IMR-90 (cell line): Measurements from ENCODE around the gene NKPD1. TPM values are rescaled to one million over a fixed set of nuclear protein-coding genes. Genes with fewer than 3 reads are reported as not detected.
A peak's percentile ranks its signal among the peaks of the same experiment; 100 is the strongest.

Experiments used
- ATAC-seq: fragments of 200-7000 bp; cut with Tn5 transposase; 2 replicates; pipeline ENCODE4 v1.9.1; 2020; ENCODE audit warnings: low read depth, mild to moderate bottlenecking, moderate library complexity
- BruUV-seq: library from RNA; stranded (reverse); fragments of 400-500 nt; replicated peaks from 2 replicates; lab custom pipeline; 2021; lab: Mats Ljungman, UMichigan
- CTCF ChIA-PET: fragments of 300-600 bp; formaldehyde crosslinking; extraction: SDS; loops from one replicate; lab custom pipeline; 2021; ENCODE audit warnings: antibody characterized with exemption; lab: Yijun Ruan, JAX
- POLR2A ChIA-PET: fragments of 300-600 bp; sonication (Branson Sonifier 250); formaldehyde crosslinking; loops from one replicate; lab custom pipeline; 2022; ENCODE audit warnings: antibody characterized with exemption; ENCODE audit not compliant: unreplicated experiment; lab: Charles Lee
- DNase-seq: peaks from one replicate; pipeline ENCODE4 v3.0.0; 2013
- H2AFZ ChIP-seq: replicated peaks from 2 replicates; pipeline ENCODE3; 2013; ENCODE audit warnings: low read length, mild to moderate bottlenecking; ENCODE audit not compliant: poor library complexity
- H2AK5ac ChIP-seq: 2 replicates; pipeline ENCODE4 v1.6.1; 2013; ENCODE audit warnings: low read depth, low read length, inconsistent platforms
- H2AK9ac ChIP-seq: replicated peaks from 2 replicates; pipeline ENCODE3; 2013; ENCODE audit warnings: mild to moderate bottlenecking, low read depth, low read length, moderate library complexity; ENCODE audit not compliant: poor library complexity
- H2BK120ac ChIP-seq: 2 replicates; pipeline ENCODE4 v1.6.1; 2013; ENCODE audit warnings: low read depth, low read length, inconsistent platforms
- H2BK15ac ChIP-seq: 3 replicates; pipeline ENCODE4 v1.6.1; 2013; ENCODE audit warnings: low read depth, low read length, inconsistent platforms
- H2BK20ac ChIP-seq: 2 replicates; pipeline ENCODE4 v1.6.1; 2013; ENCODE audit warnings: low read depth, mild to moderate bottlenecking, inconsistent platforms, low read length, moderate library complexity
- H2BK5ac ChIP-seq: 2 replicates; pipeline ENCODE4 v1.6.1; 2013; ENCODE audit warnings: mild to moderate bottlenecking, low read depth, low read length, inconsistent platforms; ENCODE audit not compliant: poor library complexity, severe bottlenecking
- H3K14ac ChIP-seq: replicated peaks from 2 replicates; pipeline ENCODE4 v1.6.1; 2013; ENCODE audit warnings: low read depth, low read length, inconsistent platforms
- H3K18ac ChIP-seq: 2 replicates; pipeline ENCODE4 v1.6.1; 2013; ENCODE audit warnings: low read depth, low read length, control low read depth
- H3K23ac ChIP-seq: 2 replicates; pipeline ENCODE4 v1.6.1; 2013; ENCODE audit warnings: low read depth, low read length, inconsistent platforms
- H3K27ac ChIP-seq: 2 replicates; pipeline ENCODE4 v1.5.1; 2013; ENCODE audit warnings: mild to moderate bottlenecking, control low read depth, low read length; ENCODE audit not compliant: insufficient read depth
- H3K27me3 ChIP-seq: 2 replicates; pipeline ENCODE4 v1.6.1; 2013; ENCODE audit warnings: low read length; ENCODE audit not compliant: control insufficient read depth, insufficient read depth
- H3K36me3 ChIP-seq: 2 replicates; pipeline ENCODE4 v1.6.1; 2013; ENCODE audit warnings: low read length, mixed read lengths; ENCODE audit not compliant: control insufficient read depth, insufficient read depth
- H3K4ac ChIP-seq: 2 replicates; pipeline ENCODE4 v1.6.1; 2013; ENCODE audit warnings: low read depth, low read length, inconsistent platforms
- H3K4me1 ChIP-seq: 2 replicates; pipeline ENCODE4 v1.6.1; 2013; ENCODE audit warnings: low read length, mixed read lengths; ENCODE audit not compliant: control insufficient read depth, insufficient read depth
- H3K4me2 ChIP-seq: 2 replicates; pipeline ENCODE4 v1.6.1; 2013; ENCODE audit warnings: low read depth, mild to moderate bottlenecking, control low read depth, low read length, moderate library complexity
- H3K4me3 ChIP-seq: 2 replicates; pipeline ENCODE4 v1.5.1; 2013; ENCODE audit warnings: low read depth, mild to moderate bottlenecking, control low read depth, low read length, moderate library complexity; ENCODE audit not compliant: insufficient read depth
- H3K56ac ChIP-seq: 2 replicates; pipeline ENCODE4 v1.6.1; 2013; ENCODE audit warnings: low read length, inconsistent platforms; ENCODE audit not compliant: insufficient read depth; ENCODE audit errors: extremely low read depth
- H3K79me1 ChIP-seq, 2 experiments: 2 replicates each; pipeline ENCODE4 v1.6.1; 2013; ENCODE audit warnings: low read length in 2 of 2, inconsistent platforms in 1 of 2, low read depth in 1 of 2
- H3K9ac ChIP-seq: 2 replicates; pipeline ENCODE4 v1.6.1; 2013; ENCODE audit warnings: low read depth, low read length, control low read depth
- H3K9me1 ChIP-seq: 2 replicates; pipeline ENCODE4 v1.6.1; 2013; ENCODE audit warnings: low read length, inconsistent platforms; ENCODE audit not compliant: insufficient read depth
- H3K9me3 ChIP-seq: 2 replicates; pipeline ENCODE4 v1.6.1; 2013; ENCODE audit warnings: low read length; ENCODE audit not compliant: control insufficient read depth, insufficient read depth
- H4K20me1 ChIP-seq: 2 replicates; pipeline ENCODE4 v1.6.1; 2013; ENCODE audit warnings: low read length, inconsistent platforms; ENCODE audit not compliant: insufficient read depth
- H4K5ac ChIP-seq: 2 replicates; pipeline ENCODE4 v1.6.1; 2013; ENCODE audit warnings: mild to moderate bottlenecking, low read depth, low read length, control low read depth
- H4K8ac ChIP-seq, 2 experiments: 2 replicates each; pipeline ENCODE4 v1.6.1; 2013; ENCODE audit warnings: low read depth in 2 of 2, low read length in 2 of 2, control low read depth in 1 of 2, inconsistent platforms in 1 of 2
- H4K91ac ChIP-seq: 2 replicates; pipeline ENCODE4 v1.6.1; 2013; ENCODE audit warnings: low read depth, low read length, inconsistent platforms; ENCODE audit not compliant: insufficient read depth
- CEBPB ChIP-seq: IDR thresholded peaks from 2 replicates; pipeline ENCODE4 v1.6.1; 2012; ENCODE audit warnings: low read depth, low read length, improper control_type of control experiment
- MAZ ChIP-seq: IDR thresholded peaks from 2 replicates; pipeline ENCODE4 v1.6.1; 2012; ENCODE audit warnings: low read depth, mild to moderate bottlenecking, low read length, improper control_type of control experiment, moderate library complexity, borderline replicate concordance
- WGBS, 2 experiments: methylation state at CpG; one replicate each; pipeline versions ENCODE4 v1.1.5 to v1.1.7; 2013; ENCODE audit warnings: missing lambda C conversion rate in 2 of 2; ENCODE audit not compliant: insufficient read length in 1 of 2; ENCODE audit errors: extremely low coverage in 2 of 2; 5-methylcytosine and 5-hydroxymethylcytosine counted together
- dilution Hi-C: fragments of 300-500 bp; cut with HindIII; formaldehyde crosslinking; loops from one replicate; pipeline ENCODE4 v1.14.3; 2018; ENCODE audit warnings: low sequenced_read_pairs; ENCODE audit not compliant: unreplicated experiment
- in situ Hi-C: fragments of 300-500 bp; cut with MboI; formaldehyde crosslinking; loops from 3 replicates; pipeline ENCODE4 v1.14.3; 2019; ENCODE audit warnings: low sequenced_read_pairs, inconsistent platforms, mixed read lengths
- intact Hi-C: fragments of 100-400 bp; cut with micrococcal nuclease; formaldehyde crosslinking; loops from 2 replicates; pipeline ENCODE4 v1.10.0; 2022
- polyA plus RNA-seq, 3 experiments: library from polyadenylated mRNA; depleted of rRNA; stranded (reverse); fragments of >200 nt; gene quantifications; 2 replicates each; pipeline ENCODE4 v1.2.3, GENCODE V29; 2012; ENCODE audit warnings: low replicate concordance in 1 of 3
- total RNA-seq: library from RNA; depleted of rRNA; stranded (reverse); fragments of >200 nt; gene quantifications from 2 replicates; pipeline ENCODE4 v1.2.3, GENCODE V29; 2012

NKPD1 gene
- total and polyA plus RNA-seq, 2 of the 4 experiments (the other 2 are of a cell fraction): under 0.01 to 0.09 TPM

- Histone ChIP-seq H2AK5ac (no peak overlapping the region), H3K27me3 (peaks cover 2% of the 10 kb centered on the region; the same call in 1 of the 2 replicates), H3K79me1 (peaks cover 4 to 26% of the 10 kb centered on the region in 2 experiments), H4K5ac (no peak overlapping the region), H3K27ac (no peak overlapping the region), H4K20me1 (peaks cover 4% of the 10 kb centered on the region; the same call in 1 of the 2 replicates), H4K8ac (no peak overlapping the region), H3K4ac (no peak overlapping the region), H3K9me3 (no peaks in the 10 kb centered on the region), H3K9ac (no peak overlapping the region), H3K9me1 (0 out of 2 replicates have a peak, but pooled peaks cover 8% of the 10 kb centered on the region), H2AFZ (no peak overlapping the region), H3K23ac (no peak overlapping the region), H4K91ac (no peak overlapping the region), H3K4me2 (no peak overlapping the region), H3K18ac (no peak overlapping the region), H2BK120ac (no peak overlapping the region), H3K4me1 (peaks cover 6% of the 10 kb centered on the region), H3K14ac (no peak overlapping the region), H3K36me3 (0 out of 2 replicates have a peak, but pooled peaks cover 2% of the 10 kb centered on the region), H2AK9ac (no peak overlapping the region), H3K4me3 (no peak overlapping the region), H3K56ac (no peak overlapping the region), H2BK5ac (no peak overlapping the region), H2BK20ac (no peak overlapping the region), H2BK15ac (no peak overlapping the region)
- no TSS peak for BruUV-seq
- DNase-seq (no peak), ATAC-seq (no peak)
- WGBS, 2 experiments: 100% methylated on average over 1 of the region's 10 CpGs; no CpG with 5 or more reads in 1 of the 2 experiments
- CTCF ChIA-PET: interaction anchor here (0.7 kb wide), 1 partner anchor 580 kb away, joined by 3 read pairs; no protein-coding TSS in a partner anchor
- in situ Hi-C loops: no loop called here
- dilution Hi-C loops: no loop called here
- intact Hi-C loops: no loop called here
- 0 out of 2 replicates have a peak, but pooled peaks have one; percentile 16 for TF ChIP-seq CEBPB
- TF ChIP-seq MAZ: no peak
- POLR2A ChIA-PET: no interaction called here
Observed at GRCh38 chr19:45175515-45176345, 14.9 kb upstream of the NKPD1 start.
